ENCODE data around the gene DCDC2B. TPM values are rescaled to one million over a fixed set of nuclear protein-coding genes. Genes with fewer than 3 reads are reported as not detected.
A peak's percentile ranks its signal among the peaks of the same experiment; 100 is the strongest.

The DCDC2B gene
- total and polyA plus RNA-seq, 10 of the 15 experiments (the other 5 are each of a cell fraction or from before 2014, with no cell fraction given) = 0.12 to 0.21 (median 0.15) TPM; not detected in 7

DNA sequence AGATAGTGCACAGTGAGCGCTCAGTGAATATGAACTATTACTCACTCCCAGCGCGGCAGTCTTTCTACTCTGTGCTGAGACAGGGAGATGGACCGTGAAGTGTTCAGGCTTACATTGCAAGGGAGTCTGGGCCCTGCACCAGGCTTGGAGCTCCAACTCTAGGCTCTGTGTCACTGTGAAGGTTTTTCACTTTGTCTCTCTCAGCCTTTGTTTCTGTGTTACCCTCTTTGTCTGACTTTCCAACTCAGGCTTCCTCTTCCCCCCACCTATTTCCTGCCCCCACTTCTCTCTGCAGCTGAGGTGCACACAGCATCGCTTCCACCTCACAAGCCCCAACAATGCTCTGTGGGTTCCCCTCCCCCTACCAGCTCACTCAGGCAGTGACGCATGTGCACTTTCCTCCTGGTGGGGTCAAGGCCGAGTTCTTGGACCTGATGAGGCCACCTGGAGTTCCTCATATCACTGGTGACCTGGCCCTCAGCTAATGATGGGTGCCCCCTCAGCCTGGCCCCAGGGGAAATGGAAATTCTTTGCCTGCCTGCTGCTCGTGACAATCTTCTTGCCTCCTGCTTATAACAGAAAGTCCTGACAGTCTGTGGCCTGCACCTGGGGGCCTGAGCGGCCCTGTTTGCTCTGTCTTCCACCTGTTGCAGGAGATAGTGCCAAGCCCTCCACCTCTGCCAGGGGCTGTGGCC lies 41.1 kb downstream of the DCDC2B start (continued):
- TF ChIP-seq, protein P1, sequence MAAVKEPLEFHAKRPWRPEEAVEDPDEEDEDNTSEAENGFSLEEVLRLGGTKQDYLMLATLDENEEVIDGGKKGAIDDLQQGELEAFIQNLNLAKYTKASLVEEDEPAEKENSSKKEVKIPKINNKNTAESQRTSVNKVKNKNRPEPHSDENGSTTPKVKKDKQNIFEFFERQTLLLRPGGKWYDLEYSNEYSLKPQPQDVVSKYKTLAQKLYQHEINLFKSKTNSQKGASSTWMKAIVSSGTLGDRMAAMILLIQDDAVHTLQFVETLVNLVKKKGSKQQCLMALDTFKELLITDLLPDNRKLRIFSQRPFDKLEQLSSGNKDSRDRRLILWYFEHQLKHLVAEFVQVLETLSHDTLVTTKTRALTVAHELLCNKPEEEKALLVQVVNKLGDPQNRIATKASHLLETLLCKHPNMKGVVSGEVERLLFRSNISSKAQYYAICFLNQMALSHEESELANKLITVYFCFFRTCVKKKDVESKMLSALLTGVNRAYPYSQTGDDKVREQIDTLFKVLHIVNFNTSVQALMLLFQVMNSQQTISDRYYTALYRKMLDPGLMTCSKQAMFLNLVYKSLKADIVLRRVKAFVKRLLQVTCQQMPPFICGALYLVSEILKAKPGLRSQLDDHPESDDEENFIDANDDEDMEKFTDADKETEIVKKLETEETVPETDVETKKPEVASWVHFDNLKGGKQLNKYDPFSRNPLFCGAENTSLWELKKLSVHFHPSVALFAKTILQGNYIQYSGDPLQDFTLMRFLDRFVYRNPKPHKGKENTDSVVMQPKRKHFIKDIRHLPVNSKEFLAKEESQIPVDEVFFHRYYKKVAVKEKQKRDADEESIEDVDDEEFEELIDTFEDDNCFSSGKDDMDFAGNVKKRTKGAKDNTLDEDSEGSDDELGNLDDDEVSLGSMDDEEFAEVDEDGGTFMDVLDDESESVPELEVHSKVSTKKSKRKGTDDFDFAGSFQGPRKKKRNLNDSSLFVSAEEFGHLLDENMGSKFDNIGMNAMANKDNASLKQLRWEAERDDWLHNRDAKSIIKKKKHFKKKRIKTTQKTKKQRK (IDR thresholded peaks at IDR 0.05; ENCODE audit: low read depth, low read length) = no peak
- TF ChIP-seq, protein P2, sequence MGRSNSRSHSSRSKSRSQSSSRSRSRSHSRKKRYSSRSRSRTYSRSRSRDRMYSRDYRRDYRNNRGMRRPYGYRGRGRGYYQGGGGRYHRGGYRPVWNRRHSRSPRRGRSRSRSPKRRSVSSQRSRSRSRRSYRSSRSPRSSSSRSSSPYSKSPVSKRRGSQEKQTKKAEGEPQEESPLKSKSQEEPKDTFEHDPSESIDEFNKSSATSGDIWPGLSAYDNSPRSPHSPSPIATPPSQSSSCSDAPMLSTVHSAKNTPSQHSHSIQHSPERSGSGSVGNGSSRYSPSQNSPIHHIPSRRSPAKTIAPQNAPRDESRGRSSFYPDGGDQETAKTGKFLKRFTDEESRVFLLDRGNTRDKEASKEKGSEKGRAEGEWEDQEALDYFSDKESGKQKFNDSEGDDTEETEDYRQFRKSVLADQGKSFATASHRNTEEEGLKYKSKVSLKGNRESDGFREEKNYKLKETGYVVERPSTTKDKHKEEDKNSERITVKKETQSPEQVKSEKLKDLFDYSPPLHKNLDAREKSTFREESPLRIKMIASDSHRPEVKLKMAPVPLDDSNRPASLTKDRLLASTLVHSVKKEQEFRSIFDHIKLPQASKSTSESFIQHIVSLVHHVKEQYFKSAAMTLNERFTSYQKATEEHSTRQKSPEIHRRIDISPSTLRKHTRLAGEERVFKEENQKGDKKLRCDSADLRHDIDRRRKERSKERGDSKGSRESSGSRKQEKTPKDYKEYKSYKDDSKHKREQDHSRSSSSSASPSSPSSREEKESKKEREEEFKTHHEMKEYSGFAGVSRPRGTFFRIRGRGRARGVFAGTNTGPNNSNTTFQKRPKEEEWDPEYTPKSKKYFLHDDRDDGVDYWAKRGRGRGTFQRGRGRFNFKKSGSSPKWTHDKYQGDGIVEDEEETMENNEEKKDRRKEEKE (IDR thresholded peaks at IDR 0.05) = no peak
- TF ChIP-seq PAX5 (IDR thresholded peaks at IDR 0.05; ENCODE audit: borderline replicate concordance, low read depth, low read length) = peak; percentile 89
- TF ChIP-seq RAD51 (IDR thresholded peaks at IDR 0.05) = no peak
- TF ChIP-seq CBFB (IDR thresholded peaks at IDR 0.05; ENCODE audit: low read depth) = peak; percentile 61; the same call in 1 of the 2 replicates
- TF ChIP-seq, protein P3, sequence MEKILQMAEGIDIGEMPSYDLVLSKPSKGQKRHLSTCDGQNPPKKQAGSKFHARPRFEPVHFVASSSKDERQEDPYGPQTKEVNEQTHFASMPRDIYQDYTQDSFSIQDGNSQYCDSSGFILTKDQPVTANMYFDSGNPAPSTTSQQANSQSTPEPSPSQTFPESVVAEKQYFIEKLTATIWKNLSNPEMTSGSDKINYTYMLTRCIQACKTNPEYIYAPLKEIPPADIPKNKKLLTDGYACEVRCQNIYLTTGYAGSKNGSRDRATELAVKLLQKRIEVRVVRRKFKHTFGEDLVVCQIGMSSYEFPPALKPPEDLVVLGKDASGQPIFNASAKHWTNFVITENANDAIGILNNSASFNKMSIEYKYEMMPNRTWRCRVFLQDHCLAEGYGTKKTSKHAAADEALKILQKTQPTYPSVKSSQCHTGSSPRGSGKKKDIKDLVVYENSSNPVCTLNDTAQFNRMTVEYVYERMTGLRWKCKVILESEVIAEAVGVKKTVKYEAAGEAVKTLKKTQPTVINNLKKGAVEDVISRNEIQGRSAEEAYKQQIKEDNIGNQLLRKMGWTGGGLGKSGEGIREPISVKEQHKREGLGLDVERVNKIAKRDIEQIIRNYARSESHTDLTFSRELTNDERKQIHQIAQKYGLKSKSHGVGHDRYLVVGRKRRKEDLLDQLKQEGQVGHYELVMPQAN (conservative IDR thresholded peaks at IDR 0.05) = no peak
- no peak for TF ChIP-seq RB1 (IDR thresholded peaks at IDR 0.05; ENCODE audit: borderline replicate concordance)
- TF ChIP-seq, protein P4, sequence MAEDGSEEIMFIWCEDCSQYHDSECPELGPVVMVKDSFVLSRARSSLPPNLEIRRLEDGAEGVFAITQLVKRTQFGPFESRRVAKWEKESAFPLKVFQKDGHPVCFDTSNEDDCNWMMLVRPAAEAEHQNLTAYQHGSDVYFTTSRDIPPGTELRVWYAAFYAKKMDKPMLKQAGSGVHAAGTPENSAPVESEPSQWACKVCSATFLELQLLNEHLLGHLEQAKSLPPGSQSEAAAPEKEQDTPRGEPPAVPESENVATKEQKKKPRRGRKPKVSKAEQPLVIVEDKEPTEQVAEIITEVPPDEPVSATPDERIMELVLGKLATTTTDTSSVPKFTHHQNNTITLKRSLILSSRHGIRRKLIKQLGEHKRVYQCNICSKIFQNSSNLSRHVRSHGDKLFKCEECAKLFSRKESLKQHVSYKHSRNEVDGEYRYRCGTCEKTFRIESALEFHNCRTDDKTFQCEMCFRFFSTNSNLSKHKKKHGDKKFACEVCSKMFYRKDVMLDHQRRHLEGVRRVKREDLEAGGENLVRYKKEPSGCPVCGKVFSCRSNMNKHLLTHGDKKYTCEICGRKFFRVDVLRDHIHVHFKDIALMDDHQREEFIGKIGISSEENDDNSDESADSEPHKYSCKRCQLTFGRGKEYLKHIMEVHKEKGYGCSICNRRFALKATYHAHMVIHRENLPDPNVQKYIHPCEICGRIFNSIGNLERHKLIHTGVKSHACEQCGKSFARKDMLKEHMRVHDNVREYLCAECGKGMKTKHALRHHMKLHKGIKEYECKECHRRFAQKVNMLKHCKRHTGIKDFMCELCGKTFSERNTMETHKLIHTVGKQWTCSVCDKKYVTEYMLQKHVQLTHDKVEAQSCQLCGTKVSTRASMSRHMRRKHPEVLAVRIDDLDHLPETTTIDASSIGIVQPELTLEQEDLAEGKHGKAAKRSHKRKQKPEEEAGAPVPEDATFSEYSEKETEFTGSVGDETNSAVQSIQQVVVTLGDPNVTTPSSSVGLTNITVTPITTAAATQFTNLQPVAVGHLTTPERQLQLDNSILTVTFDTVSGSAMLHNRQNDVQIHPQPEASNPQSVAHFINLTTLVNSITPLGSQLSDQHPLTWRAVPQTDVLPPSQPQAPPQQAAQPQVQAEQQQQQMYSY (CRISPR knock-in tag; IDR thresholded peaks at IDR 0.05) = no peak
- TF ChIP-seq, protein P5, sequence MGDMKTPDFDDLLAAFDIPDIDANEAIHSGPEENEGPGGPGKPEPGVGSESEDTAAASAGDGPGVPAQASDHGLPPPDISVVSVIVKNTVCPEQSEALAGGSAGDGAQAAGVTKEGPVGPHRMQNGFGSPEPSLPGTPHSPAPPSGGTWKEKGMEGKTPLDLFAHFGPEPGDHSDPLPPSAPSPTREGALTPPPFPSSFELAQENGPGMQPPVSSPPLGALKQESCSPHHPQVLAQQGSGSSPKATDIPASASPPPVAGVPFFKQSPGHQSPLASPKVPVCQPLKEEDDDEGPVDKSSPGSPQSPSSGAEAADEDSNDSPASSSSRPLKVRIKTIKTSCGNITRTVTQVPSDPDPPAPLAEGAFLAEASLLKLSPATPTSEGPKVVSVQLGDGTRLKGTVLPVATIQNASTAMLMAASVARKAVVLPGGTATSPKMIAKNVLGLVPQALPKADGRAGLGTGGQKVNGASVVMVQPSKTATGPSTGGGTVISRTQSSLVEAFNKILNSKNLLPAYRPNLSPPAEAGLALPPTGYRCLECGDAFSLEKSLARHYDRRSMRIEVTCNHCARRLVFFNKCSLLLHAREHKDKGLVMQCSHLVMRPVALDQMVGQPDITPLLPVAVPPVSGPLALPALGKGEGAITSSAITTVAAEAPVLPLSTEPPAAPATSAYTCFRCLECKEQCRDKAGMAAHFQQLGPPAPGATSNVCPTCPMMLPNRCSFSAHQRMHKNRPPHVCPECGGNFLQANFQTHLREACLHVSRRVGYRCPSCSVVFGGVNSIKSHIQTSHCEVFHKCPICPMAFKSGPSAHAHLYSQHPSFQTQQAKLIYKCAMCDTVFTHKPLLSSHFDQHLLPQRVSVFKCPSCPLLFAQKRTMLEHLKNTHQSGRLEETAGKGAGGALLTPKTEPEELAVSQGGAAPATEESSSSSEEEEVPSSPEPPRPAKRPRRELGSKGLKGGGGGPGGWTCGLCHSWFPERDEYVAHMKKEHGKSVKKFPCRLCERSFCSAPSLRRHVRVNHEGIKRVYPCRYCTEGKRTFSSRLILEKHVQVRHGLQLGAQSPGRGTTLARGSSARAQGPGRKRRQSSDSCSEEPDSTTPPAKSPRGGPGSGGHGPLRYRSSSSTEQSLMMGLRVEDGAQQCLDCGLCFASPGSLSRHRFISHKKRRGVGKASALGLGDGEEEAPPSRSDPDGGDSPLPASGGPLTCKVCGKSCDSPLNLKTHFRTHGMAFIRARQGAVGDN (IDR thresholded peaks at IDR 0.05) = peak; percentile 84
- no peak for TF ChIP-seq ESRRA (IDR thresholded peaks at IDR 0.05; ENCODE audit: low read length)
- peak; percentile 95 for TF ChIP-seq TCF12 (IDR thresholded peaks at IDR 0.05; ENCODE audit: low read depth, low read length)

Measured in GM12878 (cell line).